GM03348 (cell line): ENCODE data around the gene TCEAL4.
"Not testable (repeated sequence)": the region's sequence is repeated elsewhere in the genome, so short reads cannot be mapped to it uniquely, and the experiment has no call there.

ENCODE experiments used
- DNase-seq: peaks from one replicate; pipeline ENCODE4 v3.0.0; 2012; ENCODE audit warnings: low spot score

TCEAL4 gene

DNA sequence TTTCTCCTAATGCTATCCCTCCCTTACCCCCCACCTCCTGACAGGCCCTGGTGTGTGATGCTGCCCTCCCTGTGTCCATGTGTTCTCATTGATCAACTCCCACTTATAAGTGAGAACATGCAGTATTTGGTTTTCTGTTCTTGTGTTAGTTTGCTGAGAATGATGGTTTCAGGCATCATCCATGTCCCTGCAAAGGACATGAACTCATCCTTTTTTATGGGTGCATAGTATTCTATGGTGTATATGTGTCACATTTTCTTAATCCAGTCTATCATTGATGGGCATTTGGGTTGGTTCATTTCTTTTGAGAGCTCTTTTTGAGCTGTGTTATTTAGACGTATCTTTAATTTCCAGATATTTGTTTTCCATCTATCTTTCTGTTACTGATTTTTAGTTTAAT, 7.0 kb downstream of the TCEAL4 start:
- DNase-seq: not testable (repeated sequence)

DNA sequence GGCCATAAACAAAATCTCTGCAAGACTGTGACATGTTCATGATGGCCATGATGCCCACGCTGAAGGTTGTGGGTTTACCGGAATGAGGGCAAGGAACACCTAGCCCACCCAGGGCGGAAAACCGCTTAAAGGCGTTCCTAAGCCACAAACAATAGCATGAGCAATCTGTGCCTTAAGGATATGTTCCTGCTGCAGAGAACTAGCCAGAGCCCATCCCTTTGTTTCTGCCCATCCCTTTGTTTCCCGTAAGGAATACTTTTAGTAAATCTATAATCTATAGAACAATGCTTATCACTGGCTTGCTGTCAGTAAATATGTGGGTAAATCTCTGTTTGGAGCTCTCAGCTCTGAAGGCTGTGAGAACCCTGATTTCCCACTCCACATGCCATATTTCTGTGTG, 9.9 kb downstream of the TCEAL4 start:
- not testable (repeated sequence) for DNase-seq

DNA sequence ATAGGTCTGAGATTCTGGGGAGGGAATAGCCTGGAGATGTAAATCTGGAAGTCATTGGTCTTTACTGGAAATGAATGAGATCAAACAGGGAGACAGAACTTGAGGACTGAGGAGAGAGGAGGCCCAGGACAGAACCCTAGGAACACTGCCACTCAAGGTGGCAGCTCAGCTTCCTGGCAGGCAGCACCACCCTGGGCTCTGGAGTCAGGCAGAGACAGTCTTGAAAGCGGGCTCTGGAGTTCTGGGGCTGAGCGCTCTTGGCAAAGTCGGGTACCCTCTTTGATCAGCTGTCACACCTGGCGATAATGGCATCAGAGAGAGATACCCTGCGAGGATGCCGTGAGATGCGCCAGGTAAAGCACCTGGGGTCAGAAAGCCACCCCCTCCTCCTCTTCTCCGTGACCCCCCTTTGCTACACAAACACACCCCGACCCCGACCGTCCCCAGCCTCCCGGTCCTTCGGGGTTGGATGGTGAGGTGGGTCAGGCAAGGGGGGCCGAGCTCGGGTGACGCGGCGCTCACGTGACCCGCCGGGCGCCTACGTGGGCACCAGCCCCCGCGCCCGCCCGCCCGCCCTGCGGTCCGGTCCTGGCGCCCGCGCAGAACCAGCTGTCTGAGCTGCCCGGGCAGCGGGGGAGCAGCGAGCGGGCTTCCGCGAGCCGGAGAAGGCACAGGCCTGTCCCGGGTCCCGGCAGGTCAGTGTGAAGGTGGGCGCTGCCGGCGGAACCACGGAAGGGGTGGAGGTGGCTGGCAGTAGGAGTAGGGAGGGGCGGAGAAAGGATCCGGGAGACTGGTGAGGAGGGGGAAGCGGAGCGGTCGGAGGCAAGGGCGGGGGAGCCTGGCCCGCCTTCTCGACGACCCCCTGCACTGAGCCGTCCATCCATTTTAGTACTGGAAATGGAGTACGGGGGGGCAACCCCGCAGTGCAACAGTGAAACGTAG, 22.3 kb downstream of the TCEAL4 start, which contains the start of gene TCEAL3:
TSS of gene TCEAL3 (plus strand) at position 600 of the 942 bp plus-strand sequence. CDS start 1,102 bp downstream, outside the sequence.
- DNase-seq: peak; percentile 74

DNA sequence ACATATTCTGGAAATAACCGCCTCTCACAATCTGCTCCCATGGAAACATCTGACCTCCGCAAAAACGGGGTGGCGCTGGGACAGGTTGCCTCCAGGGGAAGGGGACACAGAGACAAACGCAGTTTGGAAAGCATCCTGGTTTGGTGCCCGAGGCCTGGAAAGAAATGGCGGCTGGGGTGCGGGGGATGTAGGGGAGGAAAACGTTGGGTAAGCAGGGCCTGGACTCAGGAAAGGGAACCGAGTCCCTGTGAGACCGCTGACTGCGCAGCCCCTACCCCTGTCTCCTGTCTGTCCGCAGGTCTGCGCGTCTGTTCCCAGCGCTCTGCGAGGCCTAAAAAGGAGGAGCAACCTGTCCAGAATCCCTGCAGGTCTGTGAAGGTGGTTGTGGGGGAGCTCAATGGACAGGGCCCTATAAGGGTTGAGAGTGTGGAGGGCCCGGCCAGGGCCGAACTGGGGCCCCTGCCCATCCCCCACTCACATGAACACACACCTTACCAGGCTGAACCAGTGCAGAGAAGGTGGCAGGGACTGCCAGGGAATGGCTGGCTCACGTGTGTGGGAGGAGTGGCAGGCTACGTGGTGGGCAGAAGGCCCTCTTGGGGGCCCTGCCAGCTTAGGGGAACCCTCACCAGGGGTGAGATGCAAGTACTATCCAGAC, 23.1 kb downstream of the TCEAL4 start:
- DNase-seq: no peak

DNA sequence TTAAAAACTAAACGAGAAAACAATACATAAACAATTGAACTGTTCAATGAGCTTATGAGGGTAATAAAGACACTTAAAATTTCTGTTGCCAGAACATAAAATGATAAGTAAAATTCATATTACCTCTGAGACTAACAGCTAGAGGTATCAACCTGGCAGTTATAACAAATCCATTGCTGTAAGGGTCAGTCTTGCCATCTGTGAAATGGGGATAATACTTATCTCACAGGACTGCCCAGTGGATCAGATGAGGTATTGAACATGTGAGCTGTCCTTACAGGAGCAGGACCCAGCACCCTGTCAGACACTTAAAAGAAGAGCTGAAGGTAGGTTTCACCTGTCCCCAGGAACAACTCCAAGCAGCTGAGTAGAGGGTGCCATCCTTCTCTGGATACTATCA, 25.0 kb downstream of the TCEAL4 start:
- DNase-seq: no peak

DNA sequence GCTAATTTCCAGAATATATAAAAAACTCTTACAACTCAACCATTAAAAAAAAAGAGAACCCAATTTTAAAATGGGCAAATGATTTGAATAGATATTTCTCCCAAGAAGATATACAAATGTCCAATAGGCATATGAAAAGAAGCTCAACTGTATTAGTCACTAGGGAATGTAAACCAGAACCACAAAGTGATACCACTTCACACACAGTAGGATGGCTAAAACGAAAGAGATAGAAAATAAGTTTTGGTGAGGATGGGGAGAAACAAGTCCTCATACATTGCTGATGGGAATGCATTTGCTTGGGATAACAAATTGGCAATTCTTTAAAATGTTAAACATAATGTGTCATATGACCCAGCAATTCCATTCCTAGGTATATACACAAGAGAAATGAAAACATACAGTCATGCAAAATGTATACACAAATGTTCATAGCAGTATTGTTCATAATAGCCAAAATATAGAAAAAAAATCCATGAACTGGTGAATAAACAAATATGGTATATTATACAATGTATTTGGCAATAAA, 28.1 kb downstream of the TCEAL4 start:
- DNase-seq: no peak

DNA sequence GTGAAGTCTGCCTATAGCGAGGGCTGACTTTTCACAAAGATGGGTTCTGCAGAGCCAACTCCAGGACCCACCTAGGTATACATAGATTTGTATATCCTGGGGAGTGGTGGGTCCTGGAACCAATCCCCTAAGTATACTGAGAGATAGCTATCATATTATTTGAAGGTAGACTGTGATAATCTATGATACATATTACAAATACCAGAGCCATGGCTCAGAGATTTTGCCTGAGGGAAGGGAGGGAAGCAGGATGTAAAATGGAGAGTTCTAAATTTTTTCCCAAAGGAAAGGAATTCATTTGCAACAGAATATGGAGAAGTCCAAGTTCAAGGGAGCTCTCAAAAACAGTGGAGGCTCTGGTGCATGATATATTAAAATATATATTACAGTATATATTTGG, 29.7 kb downstream of the TCEAL4 start:
- DNase-seq: peak; percentile 4

DNA sequence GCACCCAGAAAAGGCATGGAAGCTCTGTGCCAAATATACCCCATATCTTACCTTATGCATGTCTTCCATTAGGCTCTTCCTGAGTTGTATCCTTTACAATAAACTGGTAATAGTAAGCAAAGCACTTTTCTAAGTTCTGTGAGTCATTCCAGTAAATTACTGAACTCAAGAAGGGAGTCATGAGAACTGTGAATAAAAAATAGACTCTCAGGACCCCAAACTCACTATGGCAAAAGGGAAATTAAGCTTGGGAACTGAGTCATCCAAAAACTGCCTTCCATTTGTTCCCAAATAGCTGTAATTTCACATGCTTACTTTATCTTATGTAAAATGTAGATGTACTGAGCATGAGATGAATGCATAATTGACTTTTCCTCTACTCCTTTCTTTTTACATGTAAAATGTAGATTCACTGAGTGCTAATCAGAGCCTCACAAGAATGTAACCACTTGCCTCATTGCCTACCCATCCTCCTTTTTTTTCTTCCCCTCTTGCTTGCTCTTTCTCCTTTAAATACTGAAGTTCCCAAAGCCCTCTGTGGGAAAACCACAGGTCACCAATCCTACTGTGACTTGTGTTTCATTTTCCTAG, 30.6 kb downstream of the TCEAL4 start:
- DNase-seq: no peak

DNA sequence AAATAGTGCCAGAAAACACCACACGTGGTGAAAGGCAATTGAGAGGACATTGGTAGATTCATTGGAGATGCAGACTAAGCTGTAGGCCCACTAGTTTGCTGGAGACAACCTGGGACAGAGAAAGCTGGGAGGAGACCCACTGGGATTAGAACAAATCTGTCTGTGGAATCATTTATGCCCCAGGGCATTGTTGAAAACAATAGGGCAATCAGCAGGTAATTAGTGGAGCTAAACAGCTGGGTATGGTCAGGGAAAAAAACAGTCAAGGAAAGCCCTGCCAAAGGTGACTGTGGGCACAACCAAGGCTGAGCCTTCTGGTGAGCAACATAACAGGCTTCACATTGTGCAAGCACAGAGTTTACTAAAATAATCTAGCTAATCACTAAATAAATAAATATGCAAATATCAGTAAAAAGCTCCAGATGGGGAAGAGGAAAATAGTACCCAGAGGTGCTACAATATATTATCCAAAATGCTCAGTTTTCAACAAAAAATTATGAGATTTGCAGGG, 31.4 kb downstream of the TCEAL4 start:
- DNase-seq: no peak

DNA sequence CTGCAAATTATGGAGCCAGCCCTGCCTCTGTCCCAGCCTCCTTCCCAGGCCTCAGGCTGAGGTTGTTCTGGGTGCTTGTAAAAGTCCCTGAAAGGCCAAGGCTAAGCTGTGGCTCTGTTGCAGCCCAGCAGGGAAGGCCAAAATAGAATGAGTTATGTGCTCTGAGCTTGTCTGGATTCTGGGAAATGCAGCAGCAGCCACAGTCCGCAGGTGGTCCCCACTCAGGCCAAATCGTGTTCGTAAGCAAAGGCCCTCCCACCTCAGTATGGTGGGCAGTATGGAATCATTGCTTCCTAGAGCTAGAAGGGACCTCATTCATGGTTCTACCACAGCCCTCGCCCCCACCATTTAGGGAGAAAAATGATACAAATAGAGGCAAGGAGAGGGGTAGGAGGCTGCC, 38.8 kb downstream of the TCEAL4 start:
- no peak for DNase-seq

DNA sequence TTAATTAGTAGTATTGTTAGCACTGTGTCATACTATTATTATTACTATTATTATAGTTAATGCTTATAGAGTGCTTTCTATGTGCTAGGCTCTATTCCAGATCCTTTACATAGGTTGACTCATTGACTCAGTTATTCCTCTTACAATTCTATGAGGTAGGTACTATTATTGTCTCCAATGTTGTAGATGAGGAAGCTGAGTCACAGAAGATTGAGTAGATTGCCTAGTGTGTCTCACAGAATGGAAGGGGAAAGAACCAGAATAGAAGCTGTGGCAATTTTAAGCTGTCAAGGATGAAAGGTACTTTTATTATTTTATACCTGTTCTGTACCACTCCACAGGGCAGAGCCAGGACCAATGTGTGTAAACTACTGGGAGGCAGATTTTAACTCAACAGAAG, 41.5 kb downstream of the TCEAL4 start:
- no peak for DNase-seq

DNA sequence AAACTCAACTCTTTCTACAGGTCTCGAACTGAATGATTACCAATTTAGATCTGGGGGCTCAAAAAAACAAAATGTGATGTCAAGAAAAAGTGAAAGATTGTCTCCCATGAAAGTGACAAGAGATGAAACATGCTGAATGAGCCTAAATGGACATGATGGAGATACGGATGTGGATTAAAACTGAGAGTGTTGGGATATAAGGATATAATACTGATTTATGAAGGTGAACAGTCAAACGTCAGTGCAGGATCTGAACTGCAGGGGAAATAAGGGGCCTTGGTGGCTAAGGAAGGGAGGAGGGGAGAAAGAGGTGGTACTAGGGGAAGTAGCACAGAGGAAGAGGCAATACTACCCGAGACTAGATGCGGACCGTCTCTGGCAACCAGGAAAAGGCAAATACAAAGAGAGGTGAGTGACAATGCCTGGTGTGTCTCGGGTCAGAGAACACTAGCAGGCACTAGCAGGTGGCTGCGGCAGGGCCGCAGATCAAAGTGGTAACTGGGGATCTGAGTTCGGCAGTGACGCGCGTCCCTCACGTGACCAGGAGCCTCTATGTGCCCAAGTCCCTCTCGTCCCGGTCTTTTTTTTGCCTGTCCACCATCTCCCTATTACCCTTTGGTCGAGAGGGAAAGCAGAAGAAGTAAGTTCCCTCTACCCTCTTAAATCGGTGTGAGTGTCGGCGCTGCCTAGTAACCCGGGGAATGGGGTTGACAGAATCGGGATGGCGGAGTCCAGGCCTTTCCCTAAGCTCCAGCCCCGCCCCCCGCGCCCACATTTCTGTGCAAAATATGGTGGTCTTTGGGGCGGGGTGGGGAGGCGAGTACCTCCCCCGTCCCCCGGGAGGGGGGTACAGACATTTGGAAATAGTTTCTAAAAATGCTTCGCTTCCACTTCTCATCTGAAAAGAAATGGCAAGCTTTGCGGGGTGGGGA, 43.3 kb downstream of the TCEAL4 start, which contains the start of gene TCEAL1:
TSS of gene TCEAL1 (plus strand) at position 590 of the 932 bp plus-strand sequence. CDS start 942 bp downstream, outside the sequence.
- peak; percentile 35 for DNase-seq

DNA sequence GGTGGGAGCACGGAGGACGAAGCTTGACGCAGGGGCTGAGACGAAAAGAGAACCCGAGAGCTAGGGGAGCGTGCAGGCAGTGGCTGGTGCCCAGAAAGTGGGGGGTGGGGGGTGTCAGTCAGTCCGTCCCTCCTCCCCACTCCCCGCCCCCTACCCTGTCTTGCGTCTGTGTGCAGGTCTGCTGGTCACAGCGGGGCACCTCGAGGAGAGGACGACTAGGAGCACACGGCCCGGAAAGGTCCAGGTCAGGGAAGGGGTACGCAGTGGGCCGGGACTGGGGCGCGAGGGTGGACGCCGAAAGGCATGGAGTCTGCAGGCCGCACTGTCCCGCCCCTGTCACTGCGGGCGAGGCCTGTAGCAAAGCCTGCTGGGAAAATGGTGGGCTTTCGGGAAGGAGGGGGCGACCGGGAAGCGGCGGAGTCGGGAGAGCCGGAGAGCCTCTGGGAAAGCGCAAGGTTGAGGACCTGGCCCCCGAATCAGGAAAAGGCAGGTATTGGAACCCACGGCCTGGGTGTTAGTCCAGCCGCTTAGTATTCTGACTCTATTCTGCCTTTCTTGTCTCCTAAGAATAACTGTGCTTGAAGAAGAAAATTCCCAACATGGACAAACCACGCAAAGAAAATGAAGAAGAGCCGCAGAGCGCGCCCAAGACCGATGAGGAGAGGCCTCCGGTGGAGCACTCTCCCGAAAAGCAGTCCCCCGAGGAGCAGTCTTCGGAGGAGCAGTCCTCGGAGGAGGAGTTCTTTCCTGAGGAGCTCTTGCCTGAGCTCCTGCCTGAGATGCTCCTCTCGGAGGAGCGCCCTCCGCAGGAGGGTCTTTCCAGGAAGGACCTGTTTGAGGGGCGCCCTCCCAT, 44.2 kb downstream of the TCEAL4 start:
- peak; percentile 67 for DNase-seq

DNA sequence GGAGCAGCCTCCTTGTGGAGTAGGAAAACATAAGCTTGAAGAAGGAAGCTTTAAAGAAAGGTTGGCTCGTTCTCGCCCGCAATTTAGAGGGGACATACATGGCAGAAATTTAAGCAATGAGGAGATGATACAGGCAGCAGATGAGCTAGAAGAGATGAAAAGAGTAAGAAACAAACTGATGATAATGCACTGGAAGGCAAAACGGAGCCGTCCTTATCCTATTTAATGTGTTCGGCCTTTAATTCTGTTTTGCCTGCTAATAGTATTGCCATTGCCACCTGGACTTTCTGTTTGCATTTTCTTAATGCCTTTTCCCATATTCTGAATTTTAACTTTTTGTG, 44.8 kb downstream of the TCEAL4 start:
- no peak for DNase-seq

DNA sequence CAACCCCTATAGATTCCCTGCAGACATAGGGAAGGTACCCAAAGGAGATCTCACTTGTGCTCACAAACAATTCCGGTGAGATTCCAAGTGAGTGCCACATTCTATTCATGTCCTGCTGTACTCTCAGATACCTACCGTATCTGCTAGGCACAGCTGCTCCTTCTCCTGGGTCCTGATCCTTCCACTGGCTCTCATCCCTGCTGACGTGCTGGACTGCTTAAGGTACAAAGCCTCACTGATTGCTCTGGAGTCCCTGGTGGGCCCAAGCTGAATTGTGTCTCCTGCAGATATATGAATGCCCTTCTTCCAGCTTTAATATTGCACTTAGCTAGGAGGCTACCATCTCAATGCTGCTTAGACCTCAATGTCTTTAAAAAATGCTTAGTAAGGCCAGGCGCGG, 45.8 kb downstream of the TCEAL4 start:
- DNase-seq: no peak

DNA sequence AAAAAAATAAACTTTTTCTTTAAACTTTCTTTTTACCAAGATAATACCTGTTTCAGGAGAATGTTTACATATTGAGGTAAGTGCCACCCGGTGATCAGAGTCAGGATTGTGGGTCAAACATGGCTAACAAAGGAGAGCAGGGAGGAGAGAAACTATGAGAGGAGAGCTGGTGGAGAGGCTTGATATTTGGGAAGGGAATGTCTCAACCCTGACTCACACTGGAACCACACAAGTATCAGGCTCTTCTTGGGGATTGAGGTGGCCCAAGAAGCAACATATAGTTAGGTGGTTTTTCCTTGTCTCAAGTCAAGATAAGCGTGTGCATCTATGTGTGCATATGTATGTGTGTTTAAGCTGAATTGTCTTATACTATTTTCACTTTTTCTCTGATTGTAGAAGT, 50.1 kb downstream of the TCEAL4 start:
- DNase-seq: peak; percentile 7
